ENCODE results near the gene SHC1.

The SHC1 gene, protein sequence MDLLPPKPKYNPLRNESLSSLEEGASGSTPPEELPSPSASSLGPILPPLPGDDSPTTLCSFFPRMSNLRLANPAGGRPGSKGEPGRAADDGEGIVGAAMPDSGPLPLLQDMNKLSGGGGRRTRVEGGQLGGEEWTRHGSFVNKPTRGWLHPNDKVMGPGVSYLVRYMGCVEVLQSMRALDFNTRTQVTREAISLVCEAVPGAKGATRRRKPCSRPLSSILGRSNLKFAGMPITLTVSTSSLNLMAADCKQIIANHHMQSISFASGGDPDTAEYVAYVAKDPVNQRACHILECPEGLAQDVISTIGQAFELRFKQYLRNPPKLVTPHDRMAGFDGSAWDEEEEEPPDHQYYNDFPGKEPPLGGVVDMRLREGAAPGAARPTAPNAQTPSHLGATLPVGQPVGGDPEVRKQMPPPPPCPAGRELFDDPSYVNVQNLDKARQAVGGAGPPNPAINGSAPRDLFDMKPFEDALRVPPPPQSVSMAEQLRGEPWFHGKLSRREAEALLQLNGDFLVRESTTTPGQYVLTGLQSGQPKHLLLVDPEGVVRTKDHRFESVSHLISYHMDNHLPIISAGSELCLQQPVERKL

DNA sequence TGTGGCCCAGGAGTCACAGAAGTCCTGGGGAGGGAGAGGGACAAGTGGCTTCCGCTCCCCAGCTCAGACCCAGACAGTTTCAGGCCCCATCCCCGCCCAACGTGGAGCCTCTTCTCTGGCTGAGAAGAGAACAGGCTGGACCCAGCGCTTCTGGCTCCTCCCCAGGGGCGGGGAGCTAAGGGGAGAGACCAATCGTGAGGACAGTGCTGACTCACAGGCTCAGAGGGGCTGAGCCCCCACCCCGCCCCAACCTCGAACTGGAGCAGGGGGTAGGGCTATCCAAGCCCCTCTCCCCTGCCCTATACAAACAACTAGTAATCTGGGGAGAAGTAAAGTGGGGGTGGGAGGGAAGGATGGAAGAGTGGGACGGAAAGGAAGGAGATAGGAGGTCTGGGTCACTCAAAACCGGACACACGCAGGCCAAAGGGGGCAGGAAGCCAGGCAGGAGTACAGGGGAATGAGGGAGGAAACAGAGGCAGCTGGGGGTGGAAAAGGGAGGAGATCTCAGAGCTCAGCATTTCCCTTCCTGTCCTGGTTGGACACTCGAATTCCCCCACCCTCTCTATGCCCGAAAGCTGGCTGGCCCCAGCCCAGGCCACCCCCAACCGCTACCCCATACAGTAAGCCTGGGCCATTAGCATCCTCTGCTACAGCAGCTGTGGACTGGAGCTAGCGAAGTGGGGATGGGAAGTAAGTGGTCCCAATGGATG is at the start of gene SHC1:
SHC1 (minus strand) TSS at position 117 of the 710 bp plus-strand sequence. CDS start 221 bp downstream, outside the sequence.
- DNase-seq, result peak; percentile 97
- in situ Hi-C loops (cut with HindIII; ENCODE audit: low pct_ligation_motif_present, low pct_unique_long_range_greater_than_20kb, low sequenced_read_pairs), result no loop called here

DNA sequence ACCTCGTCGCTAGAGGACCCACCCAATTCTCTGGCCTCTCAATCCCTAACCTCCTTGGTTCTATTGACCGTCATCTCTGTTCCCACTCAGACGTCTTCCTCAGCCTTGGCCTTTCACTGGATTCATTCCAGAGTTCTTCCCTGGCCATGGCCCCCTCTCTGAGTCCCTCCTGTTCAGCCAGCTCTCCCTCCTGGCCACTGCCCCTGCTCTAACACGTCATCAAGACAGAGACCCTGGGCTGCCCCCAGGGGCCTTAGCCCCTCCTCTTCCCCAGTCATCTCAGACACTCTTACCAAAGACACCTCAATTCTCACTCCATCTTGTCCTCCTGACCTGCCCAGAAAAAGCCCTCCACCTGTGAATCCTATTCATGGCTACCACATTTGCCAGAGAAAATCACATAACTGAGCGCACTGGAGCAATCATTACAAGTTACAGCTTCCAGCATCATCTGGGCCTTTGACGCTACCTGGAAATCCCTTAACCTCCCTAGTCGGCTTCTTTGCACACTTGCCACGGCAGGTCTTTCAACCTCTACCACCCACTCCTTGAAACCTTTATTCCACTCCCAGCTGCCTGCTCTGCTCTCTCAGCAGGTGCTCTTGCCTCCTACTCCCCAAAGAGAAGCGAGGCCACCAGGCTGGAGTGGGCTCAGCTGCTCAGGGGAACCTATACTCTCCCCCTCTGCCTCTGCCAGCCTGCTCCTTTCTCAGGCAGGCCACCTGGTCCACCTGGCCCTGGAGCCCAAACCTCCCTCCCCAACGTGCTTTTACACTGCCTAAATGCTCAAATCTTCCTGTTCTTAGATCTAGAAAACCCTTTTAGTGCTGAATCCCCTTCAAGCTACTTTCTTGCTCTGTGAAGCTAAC is 49.1 kb upstream of the SHC1 start:
- DNase-seq, result no peak
- in situ Hi-C loops (cut with HindIII; ENCODE audit: low pct_ligation_motif_present, low pct_unique_long_range_greater_than_20kb, low sequenced_read_pairs), result no loop called here

- in situ Hi-C loops (cut with HindIII; ENCODE audit: low pct_ligation_motif_present, low pct_unique_long_range_greater_than_20kb, low sequenced_read_pairs), result no loop called here
- peak; percentile 37 for DNase-seq
Observed at GRCh38 chr1:155018617-155019348, 48.2 kb upstream of the SHC1 start.

DNA sequence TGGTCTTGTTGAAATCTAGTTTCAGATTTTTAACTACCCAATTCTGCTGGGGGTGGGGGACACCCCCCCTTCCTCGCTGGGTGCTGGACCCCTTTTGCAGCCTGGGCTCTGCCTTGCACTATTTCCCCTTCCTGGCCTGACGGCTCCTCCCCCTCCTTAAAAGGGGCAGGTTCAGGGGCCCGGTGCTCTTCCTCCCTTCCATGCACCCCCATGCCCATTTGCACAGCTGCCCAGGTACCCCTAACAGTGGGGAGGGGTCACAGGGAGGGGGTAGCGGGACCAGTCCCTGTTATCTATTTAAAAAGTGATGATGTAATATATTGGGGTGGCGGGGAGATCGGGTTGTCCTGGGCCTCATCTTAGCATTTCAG is 47.4 kb upstream of the SHC1 start:
- in situ Hi-C loops (cut with HindIII; ENCODE audit: low pct_ligation_motif_present, low pct_unique_long_range_greater_than_20kb, low sequenced_read_pairs), result no loop called here
- DNase-seq, result no peak

DNA sequence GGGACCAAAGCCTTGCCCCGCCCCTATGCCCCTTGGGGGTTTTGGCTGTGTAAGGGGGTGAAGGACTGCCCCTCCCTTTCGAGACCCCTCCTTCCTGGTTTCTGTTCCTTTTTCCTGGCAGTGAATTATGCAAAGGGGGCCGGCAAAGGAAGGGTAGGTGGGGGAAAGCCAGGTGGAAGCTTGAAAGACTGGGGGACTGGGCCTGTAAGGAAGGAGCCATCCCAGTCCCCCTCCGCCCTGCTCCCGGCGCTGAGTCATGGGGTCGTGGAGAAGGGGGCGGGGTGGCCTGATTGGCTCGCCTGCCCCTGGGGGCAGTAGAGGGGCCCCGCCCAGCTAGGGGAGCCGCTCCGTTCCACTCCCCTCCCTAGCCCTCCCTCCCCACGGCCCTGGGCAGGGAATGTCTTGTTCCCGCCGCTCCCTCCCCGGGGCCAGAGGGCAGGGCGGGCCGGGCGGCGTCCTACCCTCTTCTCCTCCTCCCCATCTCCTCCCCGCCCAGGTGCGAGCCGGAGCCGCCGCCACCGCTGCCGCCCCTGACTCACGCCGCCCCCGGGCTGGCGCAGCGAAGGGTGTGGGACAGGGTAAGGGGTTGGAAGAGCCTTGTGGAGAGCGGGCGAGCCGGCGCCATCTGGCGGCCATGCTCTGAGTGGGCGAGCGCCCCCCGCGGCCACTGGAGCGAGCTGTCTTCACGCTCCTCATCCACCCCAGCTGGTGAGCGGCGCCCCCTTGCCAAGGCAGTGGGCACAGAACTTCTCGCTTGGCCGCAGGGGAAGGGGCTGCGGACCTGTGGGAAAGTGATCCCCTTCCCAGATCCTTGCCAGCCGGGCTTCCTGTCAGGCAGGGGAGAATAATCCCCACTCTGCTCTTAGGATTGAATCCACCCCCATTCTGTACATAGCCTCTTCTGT is 46.7 kb upstream of the SHC1 start:
- in situ Hi-C loops (cut with HindIII; ENCODE audit: low pct_ligation_motif_present, low pct_unique_long_range_greater_than_20kb, low sequenced_read_pairs), result no loop called here
- peak; percentile 95 for DNase-seq

DNA sequence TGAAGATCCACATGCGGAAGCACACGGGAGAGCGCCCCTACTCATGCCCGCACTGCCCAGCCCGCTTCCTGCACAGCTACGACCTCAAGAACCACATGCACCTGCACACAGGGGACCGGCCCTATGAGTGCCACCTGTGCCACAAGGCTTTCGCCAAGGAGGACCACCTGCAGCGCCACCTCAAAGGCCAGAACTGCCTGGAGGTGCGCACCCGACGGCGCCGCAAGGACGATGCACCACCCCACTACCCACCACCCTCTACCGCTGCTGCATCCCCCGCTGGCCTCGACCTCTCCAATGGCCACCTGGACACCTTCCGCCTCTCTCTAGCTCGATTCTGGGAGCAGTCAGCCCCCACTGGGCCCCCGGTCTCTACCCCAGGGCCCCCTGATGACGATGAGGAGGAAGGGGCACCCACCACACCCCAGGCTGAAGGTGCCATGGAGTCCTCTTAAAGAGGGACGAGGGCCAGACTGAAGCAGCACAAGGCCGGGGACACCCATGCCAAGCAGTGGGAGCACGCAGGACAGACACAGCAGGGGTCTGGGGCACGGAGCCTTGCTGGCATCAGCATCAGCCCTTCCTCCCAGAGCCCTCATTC is 45.8 kb upstream of the SHC1 start:
- DNase-seq, result no peak

GRCh38 chr1:155015527-155016230 is 45.1 kb upstream of the SHC1 start:
- DNase-seq, result no peak
- in situ Hi-C loops (cut with HindIII; ENCODE audit: low pct_ligation_motif_present, low pct_unique_long_range_greater_than_20kb, low sequenced_read_pairs), result no loop called here

More for the DNA sequence above, 45.8 kb upstream of the SHC1 start:
- in situ Hi-C loops (cut with HindIII; ENCODE audit: low pct_ligation_motif_present, low pct_unique_long_range_greater_than_20kb, low sequenced_read_pairs), result no loop called here

DNA sequence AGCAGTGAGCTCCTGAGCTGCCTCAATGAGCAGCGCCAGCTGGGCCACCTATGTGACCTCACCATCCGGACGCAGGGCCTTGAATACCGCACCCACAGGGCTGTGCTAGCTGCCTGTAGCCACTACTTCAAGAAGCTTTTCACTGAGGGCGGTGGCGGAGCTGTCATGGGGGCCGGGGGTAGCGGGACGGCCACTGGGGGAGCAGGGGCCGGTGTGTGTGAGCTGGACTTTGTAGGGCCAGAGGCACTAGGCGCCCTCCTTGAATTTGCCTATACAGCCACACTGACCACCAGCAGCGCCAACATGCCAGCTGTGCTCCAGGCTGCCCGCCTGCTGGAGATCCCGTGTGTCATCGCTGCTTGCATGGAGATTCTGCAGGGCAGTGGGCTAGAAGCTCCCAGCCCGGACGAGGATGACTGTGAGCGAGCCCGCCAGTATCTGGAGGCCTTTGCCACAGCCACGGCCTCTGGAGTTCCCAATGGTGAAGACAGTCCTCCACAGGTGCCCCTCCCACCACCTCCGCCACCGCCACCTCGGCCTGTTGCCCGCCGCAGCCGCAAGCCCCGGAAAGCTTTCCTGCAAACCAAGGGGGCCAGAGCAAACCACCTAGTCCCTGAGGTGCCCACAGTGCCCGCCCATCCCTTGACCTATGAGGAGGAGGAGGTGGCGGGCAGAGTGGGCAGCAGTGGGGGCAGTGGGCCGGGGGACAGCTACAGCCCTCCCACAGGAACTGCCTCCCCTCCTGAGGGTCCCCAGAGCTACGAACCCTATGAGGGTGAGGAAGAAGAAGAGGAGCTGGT is 44.4 kb upstream of the SHC1 start:
- in situ Hi-C loops (cut with HindIII; ENCODE audit: low pct_ligation_motif_present, low pct_unique_long_range_greater_than_20kb, low sequenced_read_pairs), result no loop called here
- no peak for DNase-seq

- in situ Hi-C loops (cut with HindIII; ENCODE audit: low pct_ligation_motif_present, low pct_unique_long_range_greater_than_20kb, low sequenced_read_pairs), result no loop called here
- DNase-seq, result no peak
Observed at GRCh38 chr1:155013632-155014031, 43.1 kb upstream of the SHC1 start.

DNA sequence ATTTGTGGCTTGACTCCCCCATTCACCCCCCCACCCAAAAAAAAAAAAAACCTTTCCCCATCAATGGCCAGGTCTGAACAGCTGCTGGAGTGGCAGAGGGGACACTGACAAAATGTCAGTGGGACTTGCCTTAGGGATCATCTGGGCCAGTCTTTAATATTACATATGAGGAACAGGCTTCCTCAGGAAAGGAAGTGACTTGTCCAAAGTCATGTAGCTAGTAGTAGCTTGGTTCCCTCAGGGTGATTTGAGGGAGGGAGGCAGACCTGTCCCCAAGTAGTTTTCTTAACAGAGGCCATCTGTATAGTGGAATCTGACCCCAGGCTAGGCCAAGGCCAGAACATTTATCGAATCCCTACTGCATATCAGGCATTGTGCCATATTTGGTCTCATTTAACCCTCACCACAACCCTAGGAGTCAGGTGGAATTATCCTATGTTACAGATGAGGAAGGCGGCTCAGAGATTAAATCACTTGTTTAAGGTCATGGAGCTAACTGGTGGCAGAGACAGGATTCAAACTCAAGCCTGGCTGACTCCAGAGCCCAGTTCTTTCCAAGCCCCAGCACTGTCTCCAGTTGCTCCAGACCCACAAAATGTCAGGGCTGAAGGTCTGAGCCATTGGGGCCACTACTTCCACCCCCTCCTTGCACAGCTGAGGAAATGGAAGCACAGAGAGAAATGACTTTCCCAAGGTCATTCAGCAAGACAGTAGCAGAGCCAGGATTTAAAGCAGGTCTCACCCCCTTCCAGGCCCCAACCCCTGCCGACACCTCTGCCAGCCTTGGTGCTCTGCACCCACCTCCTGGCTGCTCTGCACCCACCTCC is 42.4 kb upstream of the SHC1 start:
- DNase-seq, result no peak
- in situ Hi-C loops (cut with HindIII; ENCODE audit: low pct_ligation_motif_present, low pct_unique_long_range_greater_than_20kb, low sequenced_read_pairs), result no loop called here

GRCh38 chr1:155012026-155012546 is 41.5 kb upstream of the SHC1 start:
- in situ Hi-C loops (cut with HindIII; ENCODE audit: low pct_ligation_motif_present, low pct_unique_long_range_greater_than_20kb, low sequenced_read_pairs), result no loop called here
- no peak for DNase-seq

GRCh38 chr1:155011437-155012025 is 41.0 kb upstream of the SHC1 start:
- DNase-seq, result no peak
- in situ Hi-C loops (cut with HindIII; ENCODE audit: low pct_ligation_motif_present, low pct_unique_long_range_greater_than_20kb, low sequenced_read_pairs), result no loop called here

GRCh38 chr1:155011004-155011416 is 40.5 kb upstream of the SHC1 start:
- in situ Hi-C loops (cut with HindIII; ENCODE audit: low pct_ligation_motif_present, low pct_unique_long_range_greater_than_20kb, low sequenced_read_pairs), result no loop called here
- DNase-seq, result no peak

DNA sequence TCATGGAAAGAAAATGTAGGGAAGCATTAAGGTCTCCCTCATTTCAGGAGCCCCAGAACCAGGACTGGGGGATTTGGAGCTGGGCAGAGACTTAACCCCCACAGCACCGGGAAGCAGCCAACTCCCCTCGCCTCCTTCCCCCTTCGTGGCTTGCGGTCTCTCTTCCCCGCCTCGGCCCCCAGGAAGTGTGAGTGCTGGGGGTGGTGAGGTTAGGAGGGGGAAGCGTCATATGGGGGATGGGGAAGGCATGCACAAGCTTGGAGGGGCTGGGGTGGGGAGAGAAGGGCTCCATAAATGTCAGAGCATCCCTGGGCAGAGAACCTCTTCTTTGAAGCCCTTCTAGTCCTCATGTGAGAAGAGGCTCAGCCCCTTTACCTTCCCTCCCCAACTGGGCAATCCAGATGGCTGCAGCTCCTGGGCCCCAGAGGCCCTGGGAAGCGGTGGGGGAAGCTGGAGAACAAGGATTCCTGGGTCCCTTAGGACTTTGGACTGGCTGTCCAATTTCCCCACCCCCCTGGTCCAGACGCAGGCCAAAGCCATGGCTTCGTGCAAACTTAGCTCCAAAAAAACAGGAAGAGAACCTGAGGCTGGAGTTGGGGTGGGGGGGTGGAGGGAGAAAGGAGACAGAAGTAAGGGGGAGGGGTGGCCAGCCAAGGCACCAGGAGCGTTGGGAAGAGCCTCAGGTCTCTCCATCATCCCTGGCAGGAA is 39.8 kb upstream of the SHC1 start:
- DNase-seq, result no peak
- in situ Hi-C loops (cut with HindIII; ENCODE audit: low pct_ligation_motif_present, low pct_unique_long_range_greater_than_20kb, low sequenced_read_pairs), result no loop called here

All from ACHN (cell line).